Gastrocnemius medialis (tissue), 4 donors: ENCODE data around the gene CUX1. TPM values are rescaled to one million over a fixed set of nuclear protein-coding genes. Genes with fewer than 3 reads are reported as not detected.
"Not testable (repeated sequence)": the region's sequence is repeated elsewhere in the genome, so short reads cannot be mapped to it uniquely, and the experiment has no call there.

Experiments
- ATAC-seq, 2 donors: fragments of 150-250 bp; one replicate each; pipeline ENCODE4 v1.9.1; 2016
- DNase-seq, 2 donors: peaks; one replicate each; pipeline ENCODE4 v3.0.0-alpha.2; 2019
- H3K27ac ChIP-seq, 4 donors: fragments of 200-600 bp; sonication (generic); 1 replicate in 1 of 4; 2 replicates in 3 of 4; pipeline ENCODE4 v1.5.1; 2016 to 2018; ENCODE audit warnings: mild to moderate bottlenecking in 2 of 4, moderate library complexity in 1 of 4
- H3K27me3 ChIP-seq, 3 donors: fragments of 200-600 bp; sonication (generic) in 2 of 3; 1 replicate in 1 of 3; 2 replicates in 2 of 3; pipeline versions ENCODE4 v1.5.1 to v1.6.0; 2016 to 2019; ENCODE audit warnings: mild to moderate bottlenecking in 1 of 3, moderate library complexity in 1 of 3
- H3K36me3 ChIP-seq, 2 donors: fragments of 200-600 bp; sonication (generic) in 1 of 2; one replicate each; pipeline ENCODE4 v1.5.1; 2017 to 2018
- H3K4me1 ChIP-seq, 2 donors: fragments of 200-600 bp; sonication (generic) in 1 of 2; one replicate each; pipeline ENCODE4 v1.5.1; 2016 to 2017; ENCODE audit warnings: mild to moderate bottlenecking in 2 of 2
- H3K4me3 ChIP-seq, 4 donors: fragments of 200-600 bp; sonication (generic) in 3 of 4; 1 replicate in 1 of 4; 2 replicates in 3 of 4; pipeline ENCODE4 v1.5.1; 2016 to 2019; ENCODE audit warnings: mild to moderate bottlenecking in 2 of 4
- H3K9me3 ChIP-seq, 3 donors: fragments of 200-600 bp; sonication (generic) in 2 of 3; 1 replicate in 1 of 3; 2 replicates in 2 of 3; pipeline ENCODE4 v1.5.1; 2016 to 2019
- CTCF ChIP-seq, 5 experiments: fragments of 450-650 bp in 3 of 5; fragments of 200-600 bp in 2 of 5; sonication (generic) in 2 of 5; IDR thresholded peaks in 4 of 5; conservative IDR thresholded peaks in 1 of 5; 1 replicate in 4 of 5; 2 replicates in 1 of 5; pipeline ENCODE4 v1.5.1; 2016 to 2019; ENCODE audit warnings: antibody characterized with exemption in 5 of 5, mild to moderate bottlenecking in 3 of 5, moderate library complexity in 3 of 5
- POLR2A ChIP-seq, 2 donors: fragments of 450-650 bp; IDR thresholded peaks; one replicate each; pipeline ENCODE4 v1.6.1; 2017; ENCODE audit warnings: antibody characterized with exemption in 2 of 2, mild to moderate bottlenecking in 2 of 2, moderate library complexity in 2 of 2
- in situ Hi-C, 4 donors: fragments of 200-750 bp; cut with MboI; loops; one replicate each; pipeline versions ENCODE4 v1.15.0 to v1.8.0; 2017; ENCODE audit warnings: low sequenced_read_pairs in 4 of 4
- intact Hi-C: fragments of 100-400 bp; cut with DNase I; formaldehyde crosslinking; loops from one replicate; pipeline ENCODE4 v1.15.1; 2023; ENCODE audit warnings: low total_unique reads
- total RNA-seq, 4 donors: library from RNA; depleted of rRNA; stranded (reverse); fragments of >200 nt; gene quantifications; one replicate each; pipeline versions ENCODE4 v1.1.0 to v1.2.3, GENCODE V29; 2016

Gene CUX1
- total RNA-seq, 4 donors from 2014 or later: 44.1 to 57.9 (median 54.9) TPM

GRCh38 chr7:102320601-102321350 is 503.4 kb downstream of the CUX1 start:
- intact Hi-C loops: no loop called here
- no peaks in the 10 kb centered on the region for H3K4me1 ChIP-seq
- no peak overlapping the region for H3K27ac ChIP-seq
- peaks cover 0 to 18% of the 10 kb centered on the region in 2 donors for H3K36me3 ChIP-seq
- no peak overlapping the region for H3K4me3 ChIP-seq
- H3K27me3 ChIP-seq: no peaks in the 10 kb centered on the region
- no peak for TF ChIP-seq CTCF (IDR thresholded peaks at IDR 0.05 in 4 of 5, conservative IDR thresholded peaks at IDR 0.05 in 1 of 5)
- no peak for TF ChIP-seq POLR2A (IDR thresholded peaks at IDR 0.05)
- ATAC-seq: no peak
- no peaks in the 10 kb centered on the region for H3K9me3 ChIP-seq
- in situ Hi-C loops: no loop called here
- no peak for DNase-seq

GRCh38 chr7:102321351-102322201 is 504.1 kb downstream of the CUX1 start:
- no peaks in the 10 kb centered on the region for H3K27me3 ChIP-seq
- H3K4me3 ChIP-seq: no peak overlapping the region
- no peaks in the 10 kb centered on the region for H3K9me3 ChIP-seq
- in situ Hi-C loops (no loop called here), intact Hi-C loops (no loop called here)
- TF ChIP-seq CTCF (IDR thresholded peaks at IDR 0.05 in 4 of 5, conservative IDR thresholded peaks at IDR 0.05 in 1 of 5) (no peak), POLR2A (IDR thresholded peaks at IDR 0.05) (no peak)
- DNase-seq (no peak), ATAC-seq (no peak)
- no peaks in the 10 kb centered on the region for H3K4me1 ChIP-seq
- peaks cover 0 to 18% of the 10 kb centered on the region in 2 donors for H3K36me3 ChIP-seq
- H3K27ac ChIP-seq: peak overlapping the region in 2 of 4 donors; percentile 5 to 15

- intact Hi-C loops (no loop called here), in situ Hi-C loops (no loop called here)
- ATAC-seq (no peak), DNase-seq (no peak)
- H3K27me3 ChIP-seq: no peaks in the 10 kb centered on the region
- TF ChIP-seq POLR2A (IDR thresholded peaks at IDR 0.05) (no peak), CTCF (IDR thresholded peaks at IDR 0.05 in 4 of 5, conservative IDR thresholded peaks at IDR 0.05 in 1 of 5) (no peak)
- no peaks in the 10 kb centered on the region for H3K9me3 ChIP-seq
- H3K4me3 ChIP-seq: no peak overlapping the region
- no peak overlapping the region for H3K27ac ChIP-seq
- no peaks in the 10 kb centered on the region for H3K4me1 ChIP-seq
- H3K36me3 ChIP-seq: peaks cover 0 to 14% of the 10 kb centered on the region in 2 donors
These were observed 504.8 kb downstream of the CUX1 start for GRCh38 chr7:102322202-102322715.

GRCh38 chr7:102323914-102324195 is 506.4 kb downstream of the CUX1 start:
- DNase-seq: no peak
- Histone ChIP-seq H3K4me1 (no peaks in the 10 kb centered on the region), H3K9me3 (no peaks in the 10 kb centered on the region), H3K27ac (no peak overlapping the region), H3K36me3 (peaks cover 0 to 10% of the 10 kb centered on the region in 2 donors), H3K4me3 (no peak overlapping the region), H3K27me3 (no peaks in the 10 kb centered on the region)
- TF ChIP-seq CTCF (IDR thresholded peaks at IDR 0.05 in 4 of 5, conservative IDR thresholded peaks at IDR 0.05 in 1 of 5) (no peak), POLR2A (IDR thresholded peaks at IDR 0.05) (no peak)
- intact Hi-C loops: no loop called here
- in situ Hi-C loops: no loop called here
- no peak for ATAC-seq

GRCh38 chr7:102325106-102325505 is 507.7 kb downstream of the CUX1 start:
- H3K9me3 ChIP-seq, ATAC-seq, in situ Hi-C loops, DNase-seq, intact Hi-C loops, H3K36me3 ChIP-seq, H3K4me3 ChIP-seq, H3K27ac ChIP-seq, H3K4me1 ChIP-seq, H3K27me3 ChIP-seq: not testable (repeated sequence)
